Progenitor cell of endocrine pancreas (in vitro differentiated cells): Measurements from ENCODE around the gene STAC. TPM values are rescaled to one million over a fixed set of nuclear protein-coding genes. Genes with fewer than 3 reads are reported as not detected.

ENCODE experiments used
- DNase-seq: peaks from one replicate; pipeline ENCODE4 v3.0.0; 2021; ENCODE audit warnings: low spot score; ENCODE audit not compliant: unreplicated experiment
- H3K27ac Mint-ChIP-seq: 2 replicates; pipeline ENCODE4 v1.8.0; 2021; ENCODE audit warnings: mild to moderate bottlenecking, moderate library complexity, mixed read lengths
- H3K27me3 Mint-ChIP-seq: 2 replicates; pipeline ENCODE4 v1.8.0; 2021; ENCODE audit warnings: mixed read lengths
- H3K36me3 Mint-ChIP-seq: 2 replicates; pipeline ENCODE4 v1.8.0; 2022; ENCODE audit warnings: mixed read lengths; ENCODE audit not compliant: insufficient read depth
- H3K4me1 Mint-ChIP-seq: 2 replicates; pipeline ENCODE4 v1.8.0; 2021; ENCODE audit warnings: low read depth, mixed read lengths
- H3K4me3 Mint-ChIP-seq: 2 replicates; pipeline ENCODE4 v1.8.0; 2021; ENCODE audit warnings: low read depth, mild to moderate bottlenecking, moderate library complexity, mixed read lengths
- H3K9me3 Mint-ChIP-seq: 2 replicates; pipeline ENCODE4 v1.8.0; 2021; ENCODE audit warnings: low read depth, mixed read lengths
- total RNA-seq: library from RNA; stranded (reverse); gene quantifications from 2 replicates; pipeline ENCODE4 v1.2.1, GENCODE V29; 2021
- TF ChIP-seq, protein P1 (sequence below): fragments of 200-600 bp; sonication (generic); IDR thresholded peaks from one replicate; pipeline ENCODE4 v1.5.0; 2021; ENCODE audit warnings: antibody characterized with exemption, mild to moderate bottlenecking; ENCODE audit not compliant: unreplicated experiment

The STAC gene
- total RNA-seq, 1 donor from 2014 or later = 1.2 TPM

DNA sequence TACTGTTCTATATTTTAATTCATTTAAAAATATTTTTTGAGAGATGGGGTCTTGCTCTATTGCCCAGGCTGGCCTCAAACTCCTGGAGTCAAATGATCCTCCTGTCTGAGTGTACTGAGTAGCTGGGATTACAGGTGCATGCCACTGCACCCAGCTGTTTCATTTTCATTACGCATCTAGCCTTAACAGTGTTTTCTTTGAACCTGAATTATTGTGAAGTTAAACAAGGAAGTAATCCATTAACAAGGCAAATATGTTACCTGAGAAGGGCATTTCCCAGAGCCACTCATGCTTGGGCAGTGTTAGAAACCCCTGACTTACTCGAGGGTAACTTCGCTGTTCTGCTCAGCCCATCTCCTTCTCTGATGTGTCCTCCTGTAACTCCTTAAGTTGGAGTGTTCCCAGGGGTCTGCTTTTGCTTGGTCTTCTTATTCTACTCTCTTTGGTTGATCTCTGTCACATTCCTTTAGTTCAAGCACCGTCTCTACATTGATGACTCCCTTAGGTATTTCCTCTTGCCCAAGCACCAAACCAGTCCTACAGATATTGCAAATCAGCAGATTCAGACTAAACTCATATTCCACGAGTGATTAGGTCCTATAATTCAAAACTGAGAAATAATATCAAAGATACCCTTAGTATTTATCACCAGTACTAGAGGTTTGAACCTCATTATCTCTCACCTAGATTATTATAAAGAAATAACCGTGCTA lies 107.9 kb downstream of the STAC start:
- no peaks in the 10 kb centered on the region for H3K36me3 Mint-ChIP-seq
- no peaks in the 10 kb centered on the region for H3K9me3 Mint-ChIP-seq
- H3K27me3 Mint-ChIP-seq = peaks cover 4% of the 10 kb centered on the region
- H3K4me1 Mint-ChIP-seq = peaks cover 6% of the 10 kb centered on the region
- H3K4me3 Mint-ChIP-seq = no peak overlapping the region
- TF ChIP-seq, protein P1, sequence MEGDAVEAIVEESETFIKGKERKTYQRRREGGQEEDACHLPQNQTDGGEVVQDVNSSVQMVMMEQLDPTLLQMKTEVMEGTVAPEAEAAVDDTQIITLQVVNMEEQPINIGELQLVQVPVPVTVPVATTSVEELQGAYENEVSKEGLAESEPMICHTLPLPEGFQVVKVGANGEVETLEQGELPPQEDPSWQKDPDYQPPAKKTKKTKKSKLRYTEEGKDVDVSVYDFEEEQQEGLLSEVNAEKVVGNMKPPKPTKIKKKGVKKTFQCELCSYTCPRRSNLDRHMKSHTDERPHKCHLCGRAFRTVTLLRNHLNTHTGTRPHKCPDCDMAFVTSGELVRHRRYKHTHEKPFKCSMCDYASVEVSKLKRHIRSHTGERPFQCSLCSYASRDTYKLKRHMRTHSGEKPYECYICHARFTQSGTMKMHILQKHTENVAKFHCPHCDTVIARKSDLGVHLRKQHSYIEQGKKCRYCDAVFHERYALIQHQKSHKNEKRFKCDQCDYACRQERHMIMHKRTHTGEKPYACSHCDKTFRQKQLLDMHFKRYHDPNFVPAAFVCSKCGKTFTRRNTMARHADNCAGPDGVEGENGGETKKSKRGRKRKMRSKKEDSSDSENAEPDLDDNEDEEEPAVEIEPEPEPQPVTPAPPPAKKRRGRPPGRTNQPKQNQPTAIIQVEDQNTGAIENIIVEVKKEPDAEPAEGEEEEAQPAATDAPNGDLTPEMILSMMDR = no peak
- no peak overlapping the region for H3K27ac Mint-ChIP-seq
- no peak for DNase-seq

- TF ChIP-seq, protein P1 = no peak
- H3K9me3 Mint-ChIP-seq = no peaks in the 10 kb centered on the region
- H3K4me1 Mint-ChIP-seq = peaks cover 6% of the 10 kb centered on the region
- H3K36me3 Mint-ChIP-seq = no peaks in the 10 kb centered on the region
- no peak for DNase-seq
- H3K27ac Mint-ChIP-seq = no peak overlapping the region
- peaks cover 4% of the 10 kb centered on the region for H3K27me3 Mint-ChIP-seq
- H3K4me3 Mint-ChIP-seq = no peak overlapping the region
These were observed 108.8 kb downstream of the STAC start for GRCh38 chr3:36489101-36489500.

- no peaks in the 10 kb centered on the region for H3K9me3 Mint-ChIP-seq
- TF ChIP-seq, protein P1 = no peak
- no peak overlapping the region for H3K4me3 Mint-ChIP-seq
- no peaks in the 10 kb centered on the region for H3K36me3 Mint-ChIP-seq
- peaks cover 6% of the 10 kb centered on the region for H3K4me1 Mint-ChIP-seq
- no peak for DNase-seq
- H3K27me3 Mint-ChIP-seq = peaks cover 4% of the 10 kb centered on the region
- no peak overlapping the region for H3K27ac Mint-ChIP-seq
These were observed 109.5 kb downstream of the STAC start for GRCh38 chr3:36489679-36490425.

GRCh38 chr3:36493051-36493450 lies 112.7 kb downstream of the STAC start:
- Mint-ChIP-seq H3K4me1 (peaks cover 6% of the 10 kb centered on the region), H3K36me3 (no peaks in the 10 kb centered on the region), H3K9me3 (no peaks in the 10 kb centered on the region), H3K27me3 (peaks cover 4% of the 10 kb centered on the region), H3K4me3 (no peak overlapping the region), H3K27ac (no peak overlapping the region)
- TF ChIP-seq, protein P1 = no peak
- no peak for DNase-seq

DNA sequence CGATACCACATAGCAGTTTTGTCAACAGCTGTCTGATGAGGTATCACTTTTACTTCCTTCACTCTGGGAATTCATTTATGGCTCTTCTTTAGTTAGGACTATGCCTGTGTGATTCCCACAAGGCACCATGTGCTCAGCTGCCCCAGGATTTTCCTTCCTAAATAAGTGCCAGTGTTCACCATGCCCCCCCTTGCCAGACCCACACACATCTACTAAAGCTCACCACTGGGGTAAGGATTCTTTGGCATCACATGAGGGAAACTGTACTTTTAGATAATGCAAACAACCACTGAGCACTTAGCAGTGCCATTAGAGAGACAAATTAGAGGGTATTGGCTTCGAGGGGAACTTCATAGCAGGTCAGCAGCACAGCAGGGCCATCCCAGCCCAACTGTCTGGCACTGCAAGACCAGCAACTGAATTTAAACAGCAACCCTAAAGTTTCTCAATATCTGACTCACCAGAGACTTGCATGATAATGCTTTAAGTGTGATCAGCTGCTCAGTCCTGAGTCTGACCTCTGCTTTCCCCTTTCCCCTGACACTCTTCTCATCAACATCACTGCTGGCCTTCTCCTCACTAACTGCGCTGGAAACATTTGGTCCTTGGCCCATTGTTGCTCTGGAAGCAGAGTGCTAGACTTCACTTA lies 114.3 kb downstream of the STAC start:
- Mint-ChIP-seq H3K9me3 (no peaks in the 10 kb centered on the region), H3K27ac (no peak overlapping the region), H3K27me3 (peaks cover 4% of the 10 kb centered on the region), H3K4me1 (peaks cover 6% of the 10 kb centered on the region), H3K36me3 (no peaks in the 10 kb centered on the region), H3K4me3 (no peak overlapping the region)
- DNase-seq = no peak
- TF ChIP-seq, protein P1 = no peak
